GM19452 (cell line): ENCODE results near the gene MCOLN1.

Experiments
- ATAC-seq: cut with Tn5 transposase; IDR thresholded peaks from one replicate; pipeline ENCODE4 v1.9.1; 2021; ENCODE audit not compliant: unreplicated experiment

The MCOLN1 gene

GRCh38 chr19:7502552-7502951 lies 19.9 kb upstream of the MCOLN1 start:
- no peak for ATAC-seq

DNA sequence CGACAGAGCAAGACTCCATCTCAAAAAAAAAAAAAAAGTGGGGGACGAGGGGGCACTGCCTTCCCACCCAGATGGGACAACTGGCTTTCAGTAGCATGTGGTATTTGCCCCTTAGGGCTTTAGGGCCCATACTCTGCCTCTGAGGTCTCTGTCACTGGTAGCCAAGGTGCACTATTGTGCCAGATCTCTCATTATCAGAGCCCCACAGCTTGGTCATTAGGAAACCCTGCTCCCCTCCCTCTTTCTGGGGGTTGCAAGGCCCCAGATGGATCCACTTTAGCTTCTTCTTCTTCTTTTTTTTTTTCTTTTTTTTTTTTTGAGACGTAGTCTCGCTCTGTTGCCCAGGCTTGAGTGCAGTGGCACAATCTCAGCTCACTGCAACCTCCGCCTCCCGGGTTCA lies 17.7 kb upstream of the MCOLN1 start:
- ATAC-seq, result no peak

DNA sequence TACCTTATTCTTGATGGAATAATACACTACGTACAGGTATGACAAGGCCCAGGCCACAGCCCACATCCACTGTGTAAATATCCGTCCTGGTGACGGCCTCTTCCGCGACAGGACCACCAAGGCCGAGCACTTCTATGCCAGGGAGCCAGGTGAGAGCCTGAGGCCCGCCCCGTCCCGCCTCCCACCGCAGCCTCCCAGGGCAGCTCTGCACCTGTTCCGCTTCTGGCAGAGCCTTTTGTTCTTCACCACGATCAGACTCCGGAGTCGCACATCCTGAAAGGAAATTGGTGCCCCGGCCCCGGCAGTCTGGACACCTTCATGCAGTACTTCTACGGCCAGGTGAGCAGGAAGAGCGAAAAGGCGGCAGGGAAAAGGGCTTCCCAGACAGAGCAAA lies 17.1 kb upstream of the MCOLN1 start:
- ATAC-seq, result no peak

- no peak for ATAC-seq
Observed at GRCh38 chr19:7505682-7506384, 16.6 kb upstream of the MCOLN1 start.

DNA sequence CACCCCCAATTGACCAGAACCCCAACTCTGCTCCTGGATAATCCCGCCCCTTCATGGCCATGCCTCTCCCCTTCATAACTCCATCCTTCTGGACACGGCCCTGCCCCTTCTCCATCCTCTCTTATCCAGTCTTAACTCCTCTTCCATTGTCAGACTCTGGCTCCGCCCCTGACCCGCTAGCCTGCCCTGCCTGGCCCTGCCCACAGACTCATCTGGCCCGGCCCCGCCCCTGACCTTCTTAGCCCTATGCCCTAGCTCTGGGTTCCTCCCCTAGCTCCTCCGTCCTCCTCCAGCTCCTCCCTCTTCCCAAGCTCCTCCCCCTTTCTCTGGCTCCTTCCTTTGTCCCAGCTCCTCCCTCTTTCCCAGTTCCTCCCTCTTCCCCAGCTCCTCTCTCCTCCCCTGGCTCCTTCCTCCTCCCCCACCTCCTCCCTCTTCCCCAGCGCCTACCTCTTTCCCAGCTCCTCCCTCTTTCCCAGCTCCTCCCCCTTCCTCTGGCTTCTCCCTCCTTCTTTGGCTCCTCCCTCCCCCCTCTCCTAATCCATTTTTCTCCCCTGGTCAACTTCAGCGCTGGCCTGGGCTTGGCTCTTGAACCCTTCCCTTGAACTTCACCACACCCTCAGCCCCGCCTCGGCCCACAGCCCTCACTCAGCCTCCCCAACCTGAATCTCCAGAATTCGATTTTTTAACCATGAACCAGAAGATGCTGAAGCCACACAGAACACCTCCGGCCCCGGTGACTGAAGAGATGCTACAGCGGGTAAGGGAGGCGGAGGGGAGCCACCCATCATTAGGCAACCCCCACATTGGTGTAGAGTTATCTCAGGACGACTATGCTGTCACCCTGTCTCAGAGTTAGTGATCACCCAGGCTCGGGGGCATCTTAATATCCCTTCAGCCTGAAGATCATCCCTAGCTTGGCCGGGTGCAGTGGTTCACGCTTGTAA lies 15.8 kb upstream of the MCOLN1 start:
- no peak for ATAC-seq

GRCh38 chr19:7507884-7508283 lies 14.5 kb upstream of the MCOLN1 start:
- ATAC-seq, result no peak

GRCh38 chr19:7509625-7510024 lies 12.8 kb upstream of the MCOLN1 start:
- no peak for ATAC-seq

GRCh38 chr19:7512400-7512851 lies 10.0 kb upstream of the MCOLN1 start:
- ATAC-seq, result no peak

- no peak for ATAC-seq
Observed at GRCh38 chr19:7513809-7514642, 8.4 kb upstream of the MCOLN1 start.

- no peak for ATAC-seq
Observed at GRCh38 chr19:7515110-7515644, 7.2 kb upstream of the MCOLN1 start.

GRCh38 chr19:7515645-7516151 lies 6.7 kb upstream of the MCOLN1 start, which contains the start of gene ZNF358:
ZNF358 (plus strand) TSS chr19:7516103; CDS start chr19:7519243, 3,140 bp downstream.
- ATAC-seq, result no peak

GRCh38 chr19:7516333-7516732 lies 6.1 kb upstream of the MCOLN1 start:
- ATAC-seq, result no peak

DNA sequence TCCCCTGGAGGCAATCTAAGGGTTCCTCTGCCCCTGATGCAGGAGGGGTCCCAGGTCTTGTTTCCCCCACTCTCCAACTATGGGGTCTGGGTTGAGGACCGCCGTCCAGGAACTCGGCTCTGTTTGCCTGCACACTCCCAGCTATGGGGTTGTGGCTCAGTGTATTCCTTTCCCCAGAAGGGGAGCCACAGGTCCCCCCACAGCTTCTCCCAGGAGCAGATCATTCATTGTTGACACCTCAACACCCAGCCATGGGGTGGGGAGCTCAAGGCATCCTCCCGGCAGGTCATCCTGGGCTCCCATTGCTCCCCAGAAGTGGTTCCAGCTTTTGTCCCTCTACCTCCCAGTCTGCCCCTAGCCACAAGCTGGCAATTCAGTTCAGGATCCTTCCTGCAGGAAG lies 5.5 kb upstream of the MCOLN1 start:
- ATAC-seq, result no peak

GRCh38 chr19:7519361-7520130 lies 2.9 kb upstream of the MCOLN1 start:
- ATAC-seq, result no peak

- ATAC-seq, result no peak
Observed at GRCh38 chr19:7520131-7521051, 2.0 kb upstream of the MCOLN1 start.

- ATAC-seq, result no peak
Observed at GRCh38 chr19:7521551-7522071, 813 bp upstream of the MCOLN1 start.

- no peak for ATAC-seq
Observed at GRCh38 chr19:7522923-7523667, 671 bp downstream of the MCOLN1 start.

GRCh38 chr19:7524523-7524922 lies 2.1 kb downstream of the MCOLN1 start:
- no peak for ATAC-seq
